NK-92 (cell line): ENCODE data around the gene FGD5.

Source experiments
- DNase-seq: peaks from one replicate; lab custom pipeline; 2025; ENCODE audit not compliant: unreplicated experiment; lab: John Stamatoyannopoulos, UW

FGD5 gene

GRCh38 chr3:14826069-14826468, 7.3 kb downstream of the FGD5 start:
- DNase-seq: no peak

GRCh38 chr3:14827776-14828175, 9.0 kb downstream of the FGD5 start:
- no peak for DNase-seq

GRCh38 chr3:14829811-14830210, 11.0 kb downstream of the FGD5 start:
- no peak for DNase-seq

- no peak for DNase-seq
Measured at GRCh38 chr3:14831916-14832450, 13.2 kb downstream of the FGD5 start.

- DNase-seq: no peak
Measured at GRCh38 chr3:14832975-14833722, 14.4 kb downstream of the FGD5 start.

GRCh38 chr3:14834121-14834520, 15.4 kb downstream of the FGD5 start:
- DNase-seq: no peak

- DNase-seq: no peak
Measured at GRCh38 chr3:14834807-14835466, 16.2 kb downstream of the FGD5 start.

GRCh38 chr3:14836049-14836468, 17.3 kb downstream of the FGD5 start:
- DNase-seq: no peak

GRCh38 chr3:14837186-14837877, 18.6 kb downstream of the FGD5 start:
- DNase-seq: no peak

- no peak for DNase-seq
Measured at GRCh38 chr3:14837878-14838258, 19.1 kb downstream of the FGD5 start.

- no peak for DNase-seq
Measured at GRCh38 chr3:14839236-14839635, 20.5 kb downstream of the FGD5 start.

- no peak for DNase-seq
Measured at GRCh38 chr3:14841836-14842235, 23.1 kb downstream of the FGD5 start.

GRCh38 chr3:14842277-14842676, 23.5 kb downstream of the FGD5 start:
- DNase-seq: no peak

- no peak for DNase-seq
Measured at GRCh38 chr3:14843321-14843720, 24.6 kb downstream of the FGD5 start.

- no peak for DNase-seq
Measured at GRCh38 chr3:14844386-14845170, 25.8 kb downstream of the FGD5 start.

GRCh38 chr3:14845180-14845579, 26.4 kb downstream of the FGD5 start:
- no peak for DNase-seq

- DNase-seq: no peak
Measured at GRCh38 chr3:14845826-14846225, 27.1 kb downstream of the FGD5 start.

GRCh38 chr3:14846226-14846880, 27.6 kb downstream of the FGD5 start:
- no peak for DNase-seq

GRCh38 chr3:14847613-14848541, 29.1 kb downstream of the FGD5 start:
- no peak for DNase-seq
